Smooth muscle cell (in vitro differentiated cells): ENCODE measurements around the gene SERPINB5. TPM values are rescaled to one million over a fixed set of nuclear protein-coding genes. Genes with fewer than 3 reads are reported as not detected.
A peak's percentile ranks its signal among the peaks of the same experiment; 100 is the strongest.

Experiments used
- DNase-seq: peaks from one replicate; lab custom pipeline; 2025; ENCODE audit not compliant: unreplicated experiment; lab: John Stamatoyannopoulos, UW
- H2AFZ ChIP-seq: fragments of 200-600 bp; sonication (generic); 2 replicates; pipeline ENCODE4 v1.6.0; 2016; ENCODE audit warnings: antibody characterized with exemption, low read depth, mild to moderate bottlenecking
- H3F3A ChIP-seq: fragments of 200-600 bp; sonication (generic); 2 replicates; pipeline ENCODE4 v1.6.0; 2017; ENCODE audit warnings: antibody characterized with exemption, low read depth
- H3K27ac ChIP-seq: fragments of 200-600 bp; sonication (generic); 2 replicates; pipeline ENCODE4 v1.5.1; 2016; ENCODE audit warnings: low read depth, mild to moderate bottlenecking
- H3K27me3 ChIP-seq: fragments of 200-600 bp; sonication (generic); 2 replicates; pipeline ENCODE4 v1.6.1; 2016; ENCODE audit warnings: low read depth, mild to moderate bottlenecking
- H3K36me3 ChIP-seq: fragments of 200-600 bp; sonication (generic); 2 replicates; pipeline ENCODE4 v1.5.1; 2016; ENCODE audit warnings: low read depth
- H3K4me1 ChIP-seq: fragments of 200-600 bp; sonication (generic); 2 replicates; pipeline ENCODE4 v1.5.1; 2016; ENCODE audit warnings: low read depth
- H3K4me2 ChIP-seq: fragments of 200-600 bp; sonication (generic); 2 replicates; pipeline ENCODE4 v1.6.0; 2016; ENCODE audit warnings: mild to moderate bottlenecking
- H3K4me3 ChIP-seq: fragments of 200-600 bp; sonication (generic); 2 replicates; pipeline ENCODE4 v1.5.1; 2016; ENCODE audit warnings: mild to moderate bottlenecking
- H3K79me2 ChIP-seq: fragments of 200-600 bp; sonication (generic); 2 replicates; pipeline ENCODE4 v1.6.0; 2016; ENCODE audit warnings: low read depth, mild to moderate bottlenecking
- H3K9ac ChIP-seq: fragments of 200-600 bp; sonication (generic); 2 replicates; pipeline ENCODE4 v1.6.0; 2016; ENCODE audit warnings: low read depth
- H3K9me3 ChIP-seq: fragments of 200-600 bp; sonication (generic); replicated peaks from 2 replicates; pipeline ENCODE4 v1.5.1; 2016; ENCODE audit warnings: low read depth
- H4K20me1 ChIP-seq: fragments of 200-600 bp; sonication (generic); 2 replicates; pipeline ENCODE4 v1.6.0; 2016; ENCODE audit warnings: low read depth
- CTCF ChIP-seq: fragments of 200-600 bp; sonication (generic); IDR thresholded peaks from 2 replicates; pipeline ENCODE4 v1.5.1; 2017; ENCODE audit warnings: borderline replicate concordance, mild to moderate bottlenecking, antibody characterized with exemption; ENCODE audit not compliant: insufficient read depth, poor library complexity, severe bottlenecking
- WGBS: methylation state at CpG from one replicate; pipeline ENCODE4 v1.1.7; 2016; ENCODE audit warnings: low lambda C conversion rate; 5-methylcytosine and 5-hydroxymethylcytosine counted together
- polyA plus RNA-seq: library from polyadenylated mRNA; unstranded; fragments of >200 nt; fragmentation: Nextera tagmentation; extraction: Ambion mirVana; gene quantifications from 2 replicates; pipeline ENCODE4 v1.2.1, GENCODE V29; 2016
- total RNA-seq: library from RNA; depleted of rRNA; stranded (reverse); fragments of >200 nt; gene quantifications from 2 replicates; pipeline ENCODE4 v1.2.3, GENCODE V29; 2014

Gene SERPINB5
- total and polyA plus RNA-seq, 2 experiments from 2014 or later, result 7.6 to 26.8 TPM

- Histone ChIP-seq H3K4me3 (no peak overlapping the region), H4K20me1 (no peaks in the 10 kb centered on the region), H3K36me3 (no peaks in the 10 kb centered on the region), H3K27ac (peak overlapping the region; percentile 33), H3K27me3 (no peaks in the 10 kb centered on the region), H3K9me3 (no peaks in the 10 kb centered on the region), H3K9ac (no peak overlapping the region), H2AFZ (peak overlapping the region; percentile 61), H3K4me1 (no peaks in the 10 kb centered on the region), H3F3A (no peaks in the 10 kb centered on the region), H3K4me2 (peak overlapping the region; percentile 65), H3K79me2 (no peaks in the 10 kb centered on the region)
- 32% methylated on average over 6 of the region's 6 CpGs for WGBS
- DNase-seq, result no peak
- no peak for TF ChIP-seq CTCF
Measured at GRCh38 chr18:63477968-63478367, 1.2 kb downstream of the SERPINB5 start.

GRCh38 chr18:63479826-63480225, 3.1 kb downstream of the SERPINB5 start:
- Histone ChIP-seq H4K20me1 (no peaks in the 10 kb centered on the region), H3K9me3 (no peaks in the 10 kb centered on the region), H3K4me3 (no peak overlapping the region), H2AFZ (no peak overlapping the region), H3K27ac (no peak overlapping the region), H3K4me2 (no peak overlapping the region), H3K36me3 (no peaks in the 10 kb centered on the region), H3K27me3 (no peaks in the 10 kb centered on the region), H3K4me1 (no peaks in the 10 kb centered on the region), H3K79me2 (no peaks in the 10 kb centered on the region), H3K9ac (no peak overlapping the region), H3F3A (no peaks in the 10 kb centered on the region)
- no peak for DNase-seq
- WGBS, result 90% methylated on average over 5 of the region's 5 CpGs
- TF ChIP-seq CTCF, result no peak

- Histone ChIP-seq H3K4me2 (no peak overlapping the region), H3K36me3 (no peaks in the 10 kb centered on the region), H3K9me3 (no peaks in the 10 kb centered on the region), H3K4me1 (no peaks in the 10 kb centered on the region), H3K27ac (no peak overlapping the region), H3K27me3 (no peaks in the 10 kb centered on the region), H4K20me1 (no peaks in the 10 kb centered on the region), H3K79me2 (no peaks in the 10 kb centered on the region), H3K4me3 (no peak overlapping the region), H3K9ac (no peak overlapping the region), H2AFZ (no peak overlapping the region), H3F3A (no peaks in the 10 kb centered on the region)
- 94% methylated on average over 1 of the region's 1 CpG for WGBS
- DNase-seq, result no peak
- no peak for TF ChIP-seq CTCF
Measured at GRCh38 chr18:63480476-63480875, 3.7 kb downstream of the SERPINB5 start.

- no peak for DNase-seq
- 64% methylated on average over 2 of the region's 2 CpGs for WGBS
- no peaks in the 10 kb centered on the region for H3F3A ChIP-seq
- no peak overlapping the region for H3K4me2 ChIP-seq
- H3K27ac ChIP-seq, result no peak overlapping the region
- H3K4me1 ChIP-seq, result no peaks in the 10 kb centered on the region
- no peak for TF ChIP-seq CTCF
- no peak overlapping the region for H3K4me3 ChIP-seq
- no peaks in the 10 kb centered on the region for H3K36me3 ChIP-seq
- H3K27me3 ChIP-seq, result no peaks in the 10 kb centered on the region
- H3K9me3 ChIP-seq, result no peaks in the 10 kb centered on the region
- no peak overlapping the region for H3K9ac ChIP-seq
- H3K79me2 ChIP-seq, result no peaks in the 10 kb centered on the region
- no peaks in the 10 kb centered on the region for H4K20me1 ChIP-seq
- H2AFZ ChIP-seq, result no peak overlapping the region
Measured at GRCh38 chr18:63480915-63481314, 4.2 kb downstream of the SERPINB5 start.
